Loucy (cell line): ENCODE results near the gene AAK1.

ENCODE experiments used
- H2AFZ ChIP-seq: fragments of 200-600 bp; sonication (generic); 2 replicates; pipeline ENCODE4 v1.6.0; 2016; ENCODE audit warnings: antibody characterized with exemption, mild to moderate bottlenecking, low read length, moderate library complexity
- H3F3A ChIP-seq: fragments of 200-600 bp; 2 replicates; pipeline ENCODE4 v1.6.0; 2016; ENCODE audit warnings: antibody characterized with exemption, low read depth, mild to moderate bottlenecking
- H3K27me3 ChIP-seq: fragments of 200-600 bp; sonication (generic); 2 replicates; pipeline ENCODE4 v1.6.1; 2014; ENCODE audit warnings: low read length, mild to moderate bottlenecking; ENCODE audit not compliant: insufficient read depth, poor library complexity, severe bottlenecking
- H3K36me3 ChIP-seq: fragments of 200-600 bp; sonication (generic); 2 replicates; pipeline ENCODE4 v1.6.1; 2016; ENCODE audit warnings: low read length; ENCODE audit not compliant: insufficient read depth
- H3K4me1 ChIP-seq: fragments of 200-600 bp; sonication (generic); 2 replicates; pipeline ENCODE4 v1.5.1; 2014; ENCODE audit warnings: low read length, mild to moderate bottlenecking; ENCODE audit not compliant: insufficient read depth, poor library complexity, severe bottlenecking
- H3K4me2 ChIP-seq: fragments of 200-600 bp; sonication (generic); 2 replicates; pipeline ENCODE4 v1.6.0; 2014; ENCODE audit warnings: antibody characterized with exemption, low read length, low read depth, mild to moderate bottlenecking; ENCODE audit not compliant: poor library complexity, severe bottlenecking
- H3K4me3 ChIP-seq: fragments of 200-600 bp; sonication (generic); 2 replicates; pipeline ENCODE4 v1.5.1; 2014; ENCODE audit warnings: low read length, mild to moderate bottlenecking, mixed read lengths; ENCODE audit not compliant: poor library complexity, severe bottlenecking
- H3K79me2 ChIP-seq: fragments of 200-600 bp; sonication (generic); 2 replicates; pipeline ENCODE4 v1.6.1; 2014; ENCODE audit warnings: low read length; ENCODE audit not compliant: insufficient read depth
- H3K9ac ChIP-seq: fragments of 200-600 bp; sonication (generic); 2 replicates; pipeline ENCODE4 v1.6.0; 2014; ENCODE audit warnings: mild to moderate bottlenecking, low read depth, low read length, moderate library complexity; ENCODE audit not compliant: poor library complexity, severe bottlenecking
- H3K9me2 ChIP-seq: fragments of 200-600 bp; sonication (generic); replicated peaks from 2 replicates; pipeline ENCODE4 v1.6.1; 2016; ENCODE audit warnings: low read depth, low read length, mixed read lengths
- H3K9me3 ChIP-seq: fragments of 200-600 bp; sonication (generic); 2 replicates; pipeline ENCODE4 v1.6.1; 2014; ENCODE audit warnings: mild to moderate bottlenecking, antibody characterized with exemption, low read length, low read depth; ENCODE audit not compliant: insufficient read depth
- H4K20me1 ChIP-seq: fragments of 200-600 bp; sonication (generic); 2 replicates; pipeline ENCODE4 v1.6.0; 2014; ENCODE audit warnings: antibody characterized with exemption, low read length, mild to moderate bottlenecking; ENCODE audit not compliant: insufficient read depth, poor library complexity, severe bottlenecking
- CTCF ChIP-seq: fragments of 200-600 bp; sonication (generic); conservative IDR thresholded peaks from 2 replicates; pipeline ENCODE4 v1.5.1; 2014; ENCODE audit warnings: mild to moderate bottlenecking, antibody characterized with exemption, low read length
- EZH2phosphoT487 ChIP-seq: fragments of 200-600 bp; IDR thresholded peaks from 2 replicates; pipeline ENCODE4 v1.6.1; 2018; ENCODE audit warnings: antibody characterized with exemption, mild to moderate bottlenecking, moderate library complexity, borderline replicate concordance

The AAK1 gene

DNA sequence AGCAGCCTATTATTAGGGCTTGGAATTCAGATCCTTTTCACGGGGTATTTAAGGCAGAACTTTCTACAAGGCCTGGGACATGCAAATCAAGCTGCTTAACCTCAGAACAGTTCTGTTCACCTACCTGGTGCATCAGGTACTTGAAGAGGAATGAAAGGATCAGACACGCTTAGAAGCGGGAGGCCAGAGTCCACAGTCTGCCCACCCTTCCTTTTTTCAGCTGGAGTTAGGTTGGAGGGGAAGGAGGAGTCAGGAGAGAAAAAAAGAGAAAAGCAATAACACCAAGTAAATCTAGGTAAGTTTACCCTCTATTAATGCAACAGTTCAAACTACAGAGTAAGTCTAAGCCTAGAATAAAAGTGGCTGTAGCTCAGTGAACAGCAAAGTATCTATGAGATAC is 147.7 kb downstream of the AAK1 start:
- H3K4me3 ChIP-seq: no peak overlapping the region
- TF ChIP-seq CTCF (no peak), EZH2phosphoT487 (no peak)
- no peak overlapping the region for H3K4me2 ChIP-seq
- peaks cover 41% of the 10 kb centered on the region; the same call in 1 of the 2 replicates for H3K36me3 ChIP-seq
- H3K9me3 ChIP-seq: no peaks in the 10 kb centered on the region
- no peaks in the 10 kb centered on the region for H3F3A ChIP-seq
- no peaks in the 10 kb centered on the region for H4K20me1 ChIP-seq
- H3K9me2 ChIP-seq: no peaks in the 10 kb centered on the region
- H3K4me1 ChIP-seq: no peaks in the 10 kb centered on the region
- H3K9ac ChIP-seq: no peak overlapping the region
- no peak overlapping the region for H2AFZ ChIP-seq
- no peaks in the 10 kb centered on the region for H3K27me3 ChIP-seq
- no peaks in the 10 kb centered on the region for H3K79me2 ChIP-seq

GRCh38 chr2:69495008-69495407 is 148.5 kb downstream of the AAK1 start:
- Histone ChIP-seq H3K79me2 (no peaks in the 10 kb centered on the region), H3K9me3 (no peaks in the 10 kb centered on the region), H3K27me3 (no peaks in the 10 kb centered on the region), H3K9ac (no peak overlapping the region), H3F3A (no peaks in the 10 kb centered on the region), H3K4me2 (no peak overlapping the region), H2AFZ (no peak overlapping the region), H3K4me3 (no peak overlapping the region), H3K4me1 (no peaks in the 10 kb centered on the region), H3K36me3 (peaks cover 34% of the 10 kb centered on the region; the same call in 1 of the 2 replicates), H3K9me2 (no peaks in the 10 kb centered on the region), H4K20me1 (no peaks in the 10 kb centered on the region)
- no peak for TF ChIP-seq EZH2phosphoT487
- TF ChIP-seq CTCF: no peak

GRCh38 chr2:69494126-69494525 is 149.4 kb downstream of the AAK1 start:
- Histone ChIP-seq H3K27me3 (no peaks in the 10 kb centered on the region), H3F3A (no peaks in the 10 kb centered on the region), H3K9me3 (no peaks in the 10 kb centered on the region), H4K20me1 (no peaks in the 10 kb centered on the region), H3K9me2 (no peaks in the 10 kb centered on the region), H3K4me1 (no peaks in the 10 kb centered on the region), H3K4me2 (no peak overlapping the region), H3K4me3 (no peak overlapping the region), H3K9ac (no peak overlapping the region), H3K79me2 (no peaks in the 10 kb centered on the region), H3K36me3 (peaks cover 26% of the 10 kb centered on the region; the same call in 1 of the 2 replicates), H2AFZ (no peak overlapping the region)
- TF ChIP-seq EZH2phosphoT487 (no peak), CTCF (no peak)
